DMS53 treated with DMSO at 0.1 percent for 48 hours (cell line): ENCODE results near the gene KIR3DL1.
"Not testable (repeated sequence)": the region's sequence is repeated elsewhere in the genome, so short reads cannot be mapped to it uniquely, and the experiment has no call there.

Experiments
- DNase-seq: peaks from one replicate; lab custom pipeline; 2025; ENCODE audit not compliant: unreplicated experiment; lab: John Stamatoyannopoulos, UW

KIR3DL1 gene

DNA sequence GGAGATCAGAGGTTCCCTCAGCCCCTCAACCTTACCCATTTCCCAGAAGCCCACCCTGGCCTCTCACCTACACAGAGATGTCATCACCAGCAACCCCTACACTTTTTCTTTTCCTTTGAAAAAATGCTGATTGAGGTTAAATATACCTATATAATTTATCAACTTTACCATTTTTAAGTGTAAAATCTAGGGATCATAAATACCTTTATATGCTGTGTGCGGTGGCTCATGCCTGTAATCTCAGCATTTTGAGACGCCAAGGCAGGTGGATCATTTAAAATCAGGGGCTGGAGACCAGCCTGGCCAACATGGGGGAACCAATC lies 9.8 kb upstream of the KIR3DL1 start:
- no peak for DNase-seq

DNA sequence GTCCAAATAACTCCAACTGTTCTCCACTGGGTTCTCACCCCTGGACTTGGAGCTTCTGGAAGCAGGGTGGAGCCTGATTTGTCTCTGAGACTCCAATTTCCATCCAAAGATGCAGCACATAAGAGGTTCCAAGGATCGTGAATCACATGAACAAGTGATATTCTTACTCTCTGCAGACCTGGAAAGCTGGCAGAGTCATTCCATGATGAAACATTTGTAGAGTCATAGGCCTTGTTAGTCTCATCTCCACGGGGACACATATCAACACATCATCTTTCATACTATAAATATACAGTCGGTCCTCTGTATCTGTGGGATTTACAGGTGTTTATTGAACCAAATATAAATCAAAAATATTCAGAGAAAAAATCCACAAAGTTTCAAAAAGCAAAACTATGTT lies 1.7 kb upstream of the KIR3DL1 start:
- DNase-seq = not testable (repeated sequence)

DNA sequence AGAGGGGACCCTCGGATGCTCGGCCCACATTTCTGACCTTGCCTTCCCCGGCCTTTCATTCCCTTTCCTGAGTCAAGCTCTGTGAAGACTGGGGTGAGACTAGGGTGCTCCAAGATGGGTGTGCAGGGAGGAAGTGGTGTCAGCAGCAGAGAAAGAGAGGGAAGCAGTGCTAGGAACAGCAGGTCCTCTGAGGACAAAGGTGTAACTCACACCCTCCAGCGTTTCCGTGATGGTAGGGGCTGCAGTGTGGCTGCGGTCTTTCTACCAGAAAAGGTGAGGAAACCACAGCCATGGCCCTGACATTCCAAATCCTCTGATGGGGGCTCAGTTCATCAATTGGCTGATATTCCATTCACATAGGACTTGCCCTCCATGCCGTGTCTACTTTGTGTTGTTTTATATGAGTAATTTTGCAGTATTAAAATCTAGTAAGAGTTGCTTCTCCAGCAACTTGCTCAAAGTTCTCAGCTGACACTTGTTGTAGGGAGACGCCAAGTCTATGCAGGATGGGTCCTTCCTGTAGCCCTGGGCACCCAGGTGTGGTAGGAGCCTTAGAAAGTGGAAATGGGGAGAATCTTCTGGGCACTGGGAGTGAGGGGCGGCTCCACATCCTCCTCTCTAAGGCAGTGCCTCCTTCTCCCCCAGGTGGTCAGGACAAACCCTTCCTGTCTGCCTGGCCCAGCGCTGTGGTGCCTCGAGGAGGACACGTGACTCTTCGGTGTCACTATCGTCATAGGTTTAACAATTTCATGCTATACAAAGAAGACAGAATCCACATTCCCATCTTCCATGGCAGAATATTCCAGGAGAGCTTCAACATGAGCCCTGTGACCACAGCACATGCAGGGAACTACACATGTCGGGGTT lies 1.6 kb downstream of the KIR3DL1 start:
- DNase-seq = no peak

DNA sequence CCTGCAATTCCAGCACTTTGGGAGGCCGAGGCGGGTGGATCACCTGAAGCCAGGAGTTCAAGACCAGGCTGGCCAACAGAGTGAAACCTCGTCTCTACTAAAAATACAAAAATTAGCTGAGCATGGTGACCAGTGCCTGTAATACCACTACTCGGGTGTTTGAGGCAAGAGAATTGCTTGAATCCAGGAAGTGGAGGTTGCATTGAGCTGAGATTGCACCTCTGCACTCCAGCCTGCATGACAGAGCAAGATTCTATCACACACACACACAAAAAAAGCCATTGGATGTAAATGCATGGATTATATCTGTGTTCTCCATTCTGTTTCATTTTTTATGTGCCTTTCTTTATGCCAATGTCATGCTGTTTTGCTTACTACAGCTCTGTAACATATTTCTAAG lies 8.1 kb downstream of the KIR3DL1 start:
- not testable (repeated sequence) for DNase-seq

DNA sequence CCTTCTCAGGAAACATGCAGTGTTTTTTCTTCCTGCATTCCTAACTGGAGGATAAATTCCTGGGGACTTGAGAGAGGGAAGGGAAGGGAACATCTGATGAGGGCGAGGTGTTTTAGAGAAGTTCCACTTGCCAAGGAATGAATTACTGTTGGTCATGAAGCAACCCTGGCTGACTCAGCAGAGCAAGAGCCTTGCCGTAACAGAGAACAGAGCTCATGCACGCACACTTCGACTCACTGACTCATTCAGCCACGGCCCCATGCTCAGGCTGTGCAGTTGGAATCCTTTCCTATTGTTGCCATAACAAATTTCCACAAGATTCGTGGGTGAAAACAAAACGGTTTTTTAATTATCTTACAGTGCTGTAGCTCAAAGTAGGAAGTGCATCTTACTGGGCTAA lies 9.1 kb downstream of the KIR3DL1 start:
- not testable (repeated sequence) for DNase-seq

DNA sequence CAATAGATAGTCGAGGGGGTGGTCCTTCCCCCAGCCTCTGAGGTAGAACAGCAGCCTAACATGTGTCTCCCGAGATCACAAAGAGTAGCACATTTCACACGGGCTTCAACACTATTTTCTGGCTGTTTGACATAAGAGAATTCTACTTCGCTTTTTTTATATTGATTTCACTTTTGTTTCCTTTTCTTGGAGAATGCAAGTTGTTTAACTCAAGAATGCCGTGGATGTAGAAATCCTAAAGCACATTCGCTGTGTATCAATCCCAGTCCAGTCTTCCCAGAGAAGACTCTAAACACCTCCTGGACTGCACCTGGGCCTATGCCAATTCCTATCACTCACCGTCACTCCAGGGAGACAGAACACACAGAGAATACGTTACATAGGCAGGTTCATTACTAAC lies 11.8 kb downstream of the KIR3DL1 start:
- DNase-seq = not testable (repeated sequence)

DNA sequence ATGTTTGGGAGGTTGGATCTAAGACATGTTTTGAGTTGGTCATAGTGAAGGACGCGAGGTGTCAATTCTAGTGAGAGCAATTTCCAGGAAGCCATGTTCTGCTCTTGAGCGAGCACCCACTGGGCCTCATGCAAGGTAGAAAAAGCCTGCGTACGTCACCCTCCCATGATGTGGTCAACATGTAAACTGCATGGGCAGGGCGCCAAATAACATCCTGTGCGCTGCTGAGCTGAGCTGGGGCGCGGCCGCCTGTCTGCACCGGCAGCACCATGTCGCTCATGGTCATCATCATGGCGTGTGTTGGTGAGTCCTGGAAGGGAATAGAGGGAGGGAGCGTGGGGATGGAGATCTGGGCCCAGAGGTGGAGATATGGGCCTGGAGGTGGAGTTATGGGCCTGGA lies 16.2 kb downstream of the KIR3DL1 start, which contains the start of gene KIR2DS4:
KIR2DS4 (plus strand) TSS at position 181 of the 400 bp plus-strand sequence.
- not testable (repeated sequence) for DNase-seq

DNA sequence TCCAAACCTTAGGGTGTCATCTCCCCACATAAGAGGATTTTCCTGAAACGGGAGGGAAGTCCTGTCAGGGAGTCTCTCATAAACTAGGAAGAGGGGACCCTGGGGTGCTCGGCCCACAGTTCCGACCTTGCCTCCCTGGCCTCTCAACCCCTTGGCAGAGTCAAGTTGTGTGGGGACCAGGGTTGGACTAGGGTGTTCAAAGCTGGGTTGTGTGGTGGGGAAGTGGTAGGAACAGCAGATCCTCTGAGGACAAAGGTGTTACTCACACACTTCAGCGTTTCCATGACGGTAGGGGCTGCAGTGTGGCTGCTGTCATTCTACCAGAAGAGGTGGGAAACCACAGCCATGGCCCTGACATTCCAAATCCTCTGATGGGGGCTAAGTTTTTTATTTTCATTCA lies 18.9 kb downstream of the KIR3DL1 start:
- DNase-seq = not testable (repeated sequence)

DNA sequence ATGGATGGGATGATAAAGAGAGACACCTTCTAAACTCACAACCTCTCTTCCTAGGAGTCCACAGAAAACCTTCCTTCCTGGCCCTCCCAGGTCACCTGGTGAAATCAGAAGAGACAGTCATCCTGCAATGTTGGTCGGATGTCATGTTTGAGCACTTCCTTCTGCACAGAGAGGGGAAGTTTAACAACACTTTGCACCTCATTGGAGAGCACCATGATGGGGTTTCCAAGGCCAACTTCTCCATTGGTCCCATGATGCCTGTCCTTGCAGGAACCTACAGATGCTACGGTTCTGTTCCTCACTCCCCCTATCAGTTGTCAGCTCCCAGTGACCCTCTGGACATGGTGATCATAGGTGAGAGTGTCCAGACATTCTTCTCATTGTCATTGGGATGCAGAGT lies 21.3 kb downstream of the KIR3DL1 start:
- not testable (repeated sequence) for DNase-seq

DNA sequence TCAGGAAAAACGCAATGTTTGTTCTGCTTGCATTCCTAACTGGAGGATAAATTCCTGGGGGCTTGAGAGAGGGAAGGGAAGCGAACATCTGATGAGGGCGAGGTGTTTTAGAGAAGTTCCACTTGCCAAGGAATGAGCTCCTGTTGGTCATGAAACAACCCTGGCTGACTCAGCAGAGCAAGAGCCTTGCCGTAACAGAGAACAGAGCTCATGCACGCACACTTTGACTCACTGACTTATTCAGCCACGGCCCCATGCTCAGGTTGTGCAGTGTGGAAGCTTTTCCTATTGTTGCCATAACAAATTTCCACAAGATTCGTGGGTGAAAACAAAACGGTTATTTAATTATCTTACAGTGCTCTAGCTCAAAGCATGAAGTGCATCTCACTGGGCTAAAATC lies 26.9 kb downstream of the KIR3DL1 start:
- not testable (repeated sequence) for DNase-seq

DNA sequence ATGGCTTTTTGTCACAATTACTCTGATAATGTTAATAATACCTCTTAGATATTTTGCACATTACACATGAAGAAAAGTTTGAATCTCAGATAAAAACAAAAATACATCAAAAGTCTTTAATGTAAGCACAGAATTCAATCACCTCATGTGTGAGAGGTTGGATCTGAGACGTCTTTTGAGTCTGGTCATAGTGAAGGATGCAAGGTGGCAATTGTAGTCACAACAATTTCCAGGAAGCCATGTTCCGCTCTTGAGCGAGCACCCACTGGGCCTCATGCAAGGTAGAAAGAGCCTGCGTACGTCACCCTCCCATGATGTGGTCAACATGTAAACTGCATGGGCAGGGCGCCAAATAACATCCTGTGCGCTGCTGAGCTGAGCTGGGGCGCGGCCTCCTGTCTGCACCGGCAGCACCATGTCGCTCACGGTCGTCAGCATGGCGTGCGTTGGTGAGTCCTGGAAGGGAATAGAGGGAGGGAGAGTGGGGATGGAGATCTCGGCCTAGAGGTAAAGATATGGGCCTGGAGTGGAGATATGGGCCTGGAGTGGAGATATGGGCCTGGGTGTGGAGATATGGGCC lies 33.9 kb downstream of the KIR3DL1 start, which contains the start of gene KIR3DL2:
KIR3DL2 (plus strand) TSS at position 383 of the 580 bp plus-strand sequence; CDS start at position 416, 33 bp downstream.
- not testable (repeated sequence) for DNase-seq

DNA sequence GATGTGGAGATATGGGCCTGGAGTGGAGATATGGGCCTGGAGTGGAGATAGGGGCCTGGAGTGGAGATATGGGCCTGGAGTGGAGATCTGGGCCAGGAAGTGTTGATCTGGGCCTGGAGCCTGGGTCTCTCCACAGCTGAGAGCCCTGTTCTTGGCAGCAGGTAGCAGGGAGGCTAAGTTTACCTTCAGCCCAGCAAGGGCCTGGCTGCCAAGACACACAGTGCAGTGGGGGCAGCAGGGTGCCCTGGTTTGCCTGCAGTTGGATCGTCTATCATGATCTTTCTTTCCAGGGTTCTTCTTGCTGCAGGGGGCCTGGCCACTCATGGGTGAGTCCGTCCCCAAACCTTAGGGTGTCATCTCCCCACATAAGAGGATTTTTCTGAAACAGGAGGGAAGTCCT lies 34.7 kb downstream of the KIR3DL1 start:
- DNase-seq = no peak

DNA sequence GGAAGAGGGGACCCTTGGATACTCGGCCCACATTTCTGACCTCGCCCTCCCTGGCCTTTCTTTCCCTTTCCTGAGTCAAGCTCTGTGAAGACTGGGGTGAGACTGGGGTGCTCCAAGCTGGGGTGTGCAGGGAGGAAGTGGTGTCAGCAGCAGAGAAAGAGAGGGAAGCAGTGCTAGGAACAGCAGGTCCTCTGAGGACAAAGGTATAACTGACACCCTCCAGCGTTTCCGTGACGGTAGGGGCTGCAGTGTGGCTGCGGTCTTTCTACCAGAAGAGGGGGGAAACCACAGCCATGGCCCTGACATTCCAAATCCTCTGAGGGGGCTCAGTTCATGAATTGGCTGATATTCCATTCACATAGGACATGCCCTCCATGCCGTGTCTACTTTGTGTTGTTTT lies 35.1 kb downstream of the KIR3DL1 start:
- no peak for DNase-seq

DNA sequence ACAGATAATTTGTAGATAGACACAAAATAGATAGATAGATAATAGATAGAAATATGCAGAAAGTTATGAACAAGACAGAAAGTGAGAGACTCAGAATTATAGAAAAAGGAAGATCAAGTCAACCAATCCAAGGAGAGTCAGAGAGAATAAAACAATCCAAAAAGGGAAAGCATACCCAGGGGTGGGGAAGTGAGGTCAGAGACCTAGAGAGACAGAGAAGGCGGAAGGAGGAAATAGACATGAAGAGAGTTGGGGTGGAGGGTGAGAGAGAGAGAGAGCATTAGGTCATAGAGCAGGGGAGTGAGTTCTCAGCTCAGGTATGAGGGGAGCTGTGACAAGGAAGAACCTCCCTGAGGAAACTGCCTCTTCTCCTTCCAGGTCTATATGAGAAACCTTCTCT lies 39.0 kb downstream of the KIR3DL1 start:
- DNase-seq = not testable (repeated sequence)

DNA sequence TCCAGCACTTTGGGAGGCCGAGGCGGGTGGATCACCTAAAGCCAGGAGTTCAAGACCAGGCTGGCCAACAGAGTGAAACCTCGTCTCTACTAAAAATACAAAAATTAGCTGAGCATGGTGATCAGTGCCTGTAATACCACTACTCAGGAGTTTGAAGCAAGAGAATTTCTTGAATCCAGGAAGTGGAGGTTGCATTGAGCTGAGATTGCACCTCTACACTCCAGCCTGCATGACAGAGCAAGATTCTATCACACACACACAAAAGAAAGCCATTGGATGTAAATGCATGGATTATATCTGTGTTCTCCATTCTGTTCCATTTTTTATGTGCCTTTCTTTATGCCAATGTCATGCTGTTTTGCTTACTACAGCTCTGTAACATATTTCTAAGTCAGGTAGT lies 42.2 kb downstream of the KIR3DL1 start:
- not testable (repeated sequence) for DNase-seq

DNA sequence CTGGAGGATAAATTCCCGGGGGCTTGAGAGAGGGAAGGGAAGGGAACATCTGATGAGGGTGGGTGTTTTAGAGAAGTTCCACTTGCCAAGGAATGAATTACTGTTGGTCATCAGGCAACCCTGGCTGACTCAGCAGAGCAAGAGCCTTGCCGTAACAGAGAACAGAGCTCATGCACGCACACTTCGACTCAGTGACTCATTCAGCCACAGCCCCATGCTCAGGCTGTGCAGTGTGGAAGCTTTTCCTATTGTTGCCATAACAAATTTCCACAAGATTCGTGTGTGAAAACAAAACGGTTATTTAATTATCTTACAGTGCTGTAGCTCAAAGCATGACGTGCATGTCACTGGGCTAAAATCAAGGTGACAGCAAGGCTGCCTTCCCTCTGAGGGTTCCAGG lies 43.2 kb downstream of the KIR3DL1 start:
- DNase-seq = not testable (repeated sequence)

DNA sequence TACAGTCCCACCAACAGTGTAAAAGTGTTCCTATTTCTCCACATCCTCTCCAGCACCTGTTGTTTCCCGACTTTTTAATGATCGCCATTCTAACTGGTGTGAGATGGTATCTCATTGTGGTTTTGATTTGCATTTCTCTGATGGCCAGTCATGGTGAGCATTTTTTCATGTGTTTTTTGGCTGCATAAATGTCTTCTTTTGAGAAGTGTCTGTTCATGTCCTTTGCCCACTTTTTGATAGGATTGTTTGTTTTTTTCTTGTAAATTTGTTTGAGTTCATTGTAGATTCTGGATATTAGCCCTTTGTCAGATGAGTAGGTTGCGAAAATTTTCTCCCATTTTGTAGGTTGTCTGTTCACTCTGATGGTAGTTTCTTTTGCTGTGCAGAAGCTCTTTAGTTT lies 47.2 kb downstream of the KIR3DL1 start:
- not testable (repeated sequence) for DNase-seq

DNA sequence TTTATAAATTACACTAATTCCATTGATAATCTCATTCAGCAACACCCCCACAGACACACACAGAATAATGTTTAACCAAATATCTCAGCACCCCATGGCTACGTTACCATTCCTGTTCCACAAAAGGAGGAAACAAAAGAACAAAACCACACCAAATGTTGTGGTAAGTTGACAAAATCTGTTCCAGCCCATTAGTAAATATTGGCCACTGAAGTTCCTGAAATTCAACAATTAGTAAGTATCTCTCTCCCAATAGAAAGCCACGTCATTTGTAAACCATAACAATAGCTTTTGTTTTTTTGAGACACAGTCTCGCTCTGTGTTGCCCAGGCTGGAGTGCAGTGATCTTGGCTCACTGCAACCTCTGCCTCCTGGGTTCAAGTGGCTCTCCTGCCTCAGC lies 55.4 kb downstream of the KIR3DL1 start:
- DNase-seq = no peak

DNA sequence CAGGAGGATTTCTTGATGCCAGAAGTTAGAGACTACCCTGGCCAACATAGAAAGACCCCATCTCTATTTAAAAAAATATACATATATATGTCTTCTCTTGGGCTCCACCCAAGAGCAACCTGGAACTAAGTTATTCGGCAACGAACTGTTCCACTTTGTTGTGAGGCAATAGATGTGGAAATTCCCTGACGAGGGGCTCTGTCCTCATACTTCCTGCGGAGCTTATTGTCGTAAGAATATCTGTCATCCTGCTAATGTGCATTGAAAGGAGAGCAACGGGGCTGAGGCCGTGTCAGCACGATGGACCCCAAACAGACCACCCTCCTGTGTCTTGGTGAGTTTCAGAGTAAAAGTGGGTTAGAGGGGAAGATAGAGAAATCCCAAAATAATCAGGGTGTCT lies 57.7 kb downstream of the KIR3DL1 start, which contains the start of gene FCAR:
FCAR (plus strand) TSS at position 246 of the 400 bp plus-strand sequence; CDS start at position 301, 55 bp downstream.
- no peak for DNase-seq

DNA sequence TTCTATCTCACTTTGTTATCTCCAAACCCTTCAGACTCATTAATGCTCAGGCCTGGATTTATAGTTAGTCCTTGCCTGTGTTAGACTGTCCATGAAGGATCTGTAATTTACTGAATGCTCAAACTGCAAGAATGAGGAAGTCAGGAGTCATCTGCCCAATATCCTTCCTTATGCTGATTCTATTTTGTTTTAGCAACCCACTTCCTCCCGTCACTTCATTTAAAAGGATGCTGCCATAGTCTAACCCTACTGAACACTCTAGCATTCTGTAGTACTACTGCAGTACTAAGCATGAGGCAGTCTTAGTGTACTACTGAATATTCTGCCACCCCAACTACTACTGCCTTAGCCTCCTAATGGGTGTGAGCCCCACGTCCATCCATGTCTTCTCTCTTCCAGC lies 59.2 kb downstream of the KIR3DL1 start:
- DNase-seq = no peak

DNA sequence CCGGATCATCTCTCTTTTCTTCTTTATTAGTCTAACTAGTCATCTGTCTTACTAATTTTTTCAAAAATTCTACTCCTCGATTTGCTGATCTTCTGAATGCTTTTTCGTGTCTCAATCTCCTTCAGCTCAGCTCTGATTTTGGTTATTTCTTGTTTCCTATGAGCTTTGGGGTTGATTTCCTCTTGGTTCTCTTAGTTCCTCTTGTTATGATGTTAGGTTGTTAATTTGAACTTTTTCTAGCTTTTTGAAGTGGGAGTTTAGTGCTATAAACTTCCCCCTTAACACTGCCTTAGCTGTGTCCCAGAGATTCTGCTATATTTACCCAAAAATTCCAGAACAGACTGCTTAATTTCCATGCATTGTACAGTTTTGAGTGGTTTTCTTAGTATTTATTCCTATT lies 61.2 kb downstream of the KIR3DL1 start:
- no peak for DNase-seq
